ENCODE measurements around the gene MALRD1. TPM values are rescaled to one million over a fixed set of nuclear protein-coding genes. Genes with fewer than 3 reads are reported as not detected.

Gene MALRD1
- total RNA-seq, 1 donor from 2014 or later, result 0.84 TPM

DNA sequence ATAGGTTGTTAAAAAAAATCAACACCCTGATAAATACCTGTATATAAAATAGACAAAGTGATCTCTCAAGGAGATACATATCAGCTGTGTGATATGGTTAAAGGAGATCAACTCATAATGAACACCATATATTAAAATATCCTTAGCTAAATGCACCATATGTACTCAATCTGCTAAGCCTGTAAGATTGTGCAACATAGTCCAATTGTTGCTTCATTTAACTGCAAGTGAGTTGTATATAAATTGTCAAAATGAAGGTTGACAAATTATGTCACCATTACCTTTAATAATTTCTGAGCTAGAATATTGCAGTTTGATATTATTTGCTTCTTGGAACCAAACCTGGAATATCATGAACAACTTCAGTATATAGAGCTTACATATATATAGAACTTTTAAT lies 283.7 kb downstream of the MALRD1 start:
- DNase-seq (ENCODE audit: low read depth, low spot score), result no peak
- H3K36me3 Mint-ChIP-seq (ENCODE audit: low read depth), result no peaks in the 10 kb centered on the region
- no peak for TF ChIP-seq CTCF (conservative IDR thresholded peaks at IDR 0.05)
- no peaks in the 10 kb centered on the region for H3K4me1 Mint-ChIP-seq
- H3K27me3 Mint-ChIP-seq (ENCODE audit: low read depth), result no peaks in the 10 kb centered on the region
- H3K9me3 Mint-ChIP-seq, result no peaks in the 10 kb centered on the region
- no peak overlapping the region for H3K4me3 Mint-ChIP-seq
- H3K27ac Mint-ChIP-seq (ENCODE audit: unreplicated experiment), result no peak overlapping the region

DNA sequence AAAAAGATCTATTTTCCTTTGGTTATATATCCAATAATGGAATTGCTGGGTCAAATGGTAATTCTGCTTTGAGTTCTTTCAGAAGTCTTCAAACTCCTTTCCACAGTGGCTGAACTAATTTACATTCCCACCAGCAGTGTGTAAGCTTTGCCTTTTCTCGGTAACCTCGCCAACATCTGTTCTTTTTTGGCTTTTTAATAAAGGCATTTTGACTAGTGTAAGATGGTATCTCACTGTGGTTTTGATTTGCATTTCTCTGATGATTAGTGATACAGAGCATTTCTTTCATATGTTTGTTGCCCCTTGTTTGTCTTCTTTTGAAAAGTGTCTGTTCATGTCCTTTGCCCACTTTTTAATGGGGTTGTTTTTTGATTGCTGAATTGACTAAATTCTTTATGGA lies 285.0 kb downstream of the MALRD1 start:
- no peaks in the 10 kb centered on the region for H3K36me3 Mint-ChIP-seq (ENCODE audit: low read depth)
- no peak for TF ChIP-seq CTCF (conservative IDR thresholded peaks at IDR 0.05)
- no peaks in the 10 kb centered on the region for H3K4me1 Mint-ChIP-seq
- no peaks in the 10 kb centered on the region for H3K27me3 Mint-ChIP-seq (ENCODE audit: low read depth)
- no peak for DNase-seq (ENCODE audit: low read depth, low spot score)
- no peaks in the 10 kb centered on the region for H3K9me3 Mint-ChIP-seq
- no peak overlapping the region for H3K27ac Mint-ChIP-seq (ENCODE audit: unreplicated experiment)
- no peak overlapping the region for H3K4me3 Mint-ChIP-seq

- H3K27ac Mint-ChIP-seq (ENCODE audit: unreplicated experiment), result no peak overlapping the region
- no peak for DNase-seq (ENCODE audit: low read depth, low spot score)
- peaks cover 22% of the 10 kb centered on the region for H3K27me3 Mint-ChIP-seq (ENCODE audit: low read depth)
- no peak overlapping the region for H3K4me3 Mint-ChIP-seq
- no peaks in the 10 kb centered on the region for H3K9me3 Mint-ChIP-seq
- H3K4me1 Mint-ChIP-seq, result no peaks in the 10 kb centered on the region
- peak; percentile 47 for TF ChIP-seq CTCF (conservative IDR thresholded peaks at IDR 0.05)
- H3K36me3 Mint-ChIP-seq (ENCODE audit: low read depth), result no peaks in the 10 kb centered on the region
These were observed 299.0 kb downstream of the MALRD1 start for GRCh38 chr10:19347621-19348020.

- Mint-ChIP-seq H3K4me3 (no peak overlapping the region), H3K4me1 (no peaks in the 10 kb centered on the region), H3K27ac (ENCODE audit: unreplicated experiment) (no peak overlapping the region), H3K36me3 (ENCODE audit: low read depth) (no peaks in the 10 kb centered on the region), H3K27me3 (ENCODE audit: low read depth) (no peaks in the 10 kb centered on the region), H3K9me3 (peaks cover 5% of the 10 kb centered on the region)
- TF ChIP-seq CTCF (conservative IDR thresholded peaks at IDR 0.05), result no peak
- no peak for DNase-seq (ENCODE audit: low read depth, low spot score)
These were observed 318.6 kb downstream of the MALRD1 start for GRCh38 chr10:19367176-19367575.

DNA sequence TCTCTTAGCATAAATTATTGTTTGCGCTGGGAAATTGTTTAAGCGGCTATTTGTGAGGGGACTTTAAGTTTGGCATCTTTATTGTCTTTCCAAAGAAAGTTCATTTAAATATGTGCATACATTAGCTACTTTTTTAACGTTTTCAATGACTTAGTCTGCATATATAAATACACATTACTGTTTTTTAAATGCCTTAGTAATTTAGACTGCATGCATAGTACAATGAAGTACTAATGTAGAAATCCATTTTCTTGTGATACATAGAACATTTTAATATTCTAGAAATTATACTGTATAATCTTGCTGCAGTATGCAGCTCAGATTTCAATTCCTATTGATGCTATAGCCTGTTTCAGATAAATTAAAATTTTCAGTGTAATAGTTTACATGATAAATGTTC lies 325.4 kb downstream of the MALRD1 start:
- no peak for DNase-seq (ENCODE audit: low read depth, low spot score)
- Mint-ChIP-seq H3K4me3 (no peak overlapping the region), H3K9me3 (no peaks in the 10 kb centered on the region), H3K36me3 (ENCODE audit: low read depth) (no peaks in the 10 kb centered on the region), H3K27me3 (ENCODE audit: low read depth) (no peaks in the 10 kb centered on the region), H3K4me1 (no peaks in the 10 kb centered on the region), H3K27ac (ENCODE audit: unreplicated experiment) (no peak overlapping the region)
- no peak for TF ChIP-seq CTCF (conservative IDR thresholded peaks at IDR 0.05)
